Dermis microvascular lymphatic vessel endothelial cell (primary cell): Measurements from ENCODE around the gene KBTBD3. TPM values are rescaled to one million over a fixed set of nuclear protein-coding genes. Genes with fewer than 3 reads are reported as not detected.

Source experiments
- DNase-seq, 2 donors: peaks; one replicate each; pipeline versions ENCODE4 v3.0.0 to v3.0.0-alpha.2; 2010; ENCODE audit warnings: low read depth in 2 of 2
- total RNA-seq: library from RNA; depleted of rRNA; stranded (reverse); fragments of >200 nt; gene quantifications from 2 replicates; pipeline ENCODE4 v1.2.1, GENCODE V29; 2014

The KBTBD3 gene, protein sequence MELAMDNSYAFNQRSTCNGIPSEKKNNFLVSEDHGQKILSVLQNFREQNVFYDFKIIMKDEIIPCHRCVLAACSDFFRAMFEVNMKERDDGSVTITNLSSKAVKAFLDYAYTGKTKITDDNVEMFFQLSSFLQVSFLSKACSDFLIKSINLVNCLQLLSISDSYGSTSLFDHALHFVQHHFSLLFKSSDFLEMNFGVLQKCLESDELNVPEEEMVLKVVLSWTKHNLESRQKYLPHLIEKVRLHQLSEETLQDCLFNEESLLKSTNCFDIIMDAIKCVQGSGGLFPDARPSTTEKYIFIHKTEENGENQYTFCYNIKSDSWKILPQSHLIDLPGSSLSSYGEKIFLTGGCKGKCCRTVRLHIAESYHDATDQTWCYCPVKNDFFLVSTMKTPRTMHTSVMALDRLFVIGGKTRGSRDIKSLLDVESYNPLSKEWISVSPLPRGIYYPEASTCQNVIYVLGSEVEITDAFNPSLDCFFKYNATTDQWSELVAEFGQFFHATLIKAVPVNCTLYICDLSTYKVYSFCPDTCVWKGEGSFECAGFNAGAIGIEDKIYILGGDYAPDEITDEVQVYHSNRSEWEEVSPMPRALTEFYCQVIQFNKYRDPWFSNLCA
- total RNA-seq: 2.9 and 4.0 TPM in 2 replicates

DNA sequence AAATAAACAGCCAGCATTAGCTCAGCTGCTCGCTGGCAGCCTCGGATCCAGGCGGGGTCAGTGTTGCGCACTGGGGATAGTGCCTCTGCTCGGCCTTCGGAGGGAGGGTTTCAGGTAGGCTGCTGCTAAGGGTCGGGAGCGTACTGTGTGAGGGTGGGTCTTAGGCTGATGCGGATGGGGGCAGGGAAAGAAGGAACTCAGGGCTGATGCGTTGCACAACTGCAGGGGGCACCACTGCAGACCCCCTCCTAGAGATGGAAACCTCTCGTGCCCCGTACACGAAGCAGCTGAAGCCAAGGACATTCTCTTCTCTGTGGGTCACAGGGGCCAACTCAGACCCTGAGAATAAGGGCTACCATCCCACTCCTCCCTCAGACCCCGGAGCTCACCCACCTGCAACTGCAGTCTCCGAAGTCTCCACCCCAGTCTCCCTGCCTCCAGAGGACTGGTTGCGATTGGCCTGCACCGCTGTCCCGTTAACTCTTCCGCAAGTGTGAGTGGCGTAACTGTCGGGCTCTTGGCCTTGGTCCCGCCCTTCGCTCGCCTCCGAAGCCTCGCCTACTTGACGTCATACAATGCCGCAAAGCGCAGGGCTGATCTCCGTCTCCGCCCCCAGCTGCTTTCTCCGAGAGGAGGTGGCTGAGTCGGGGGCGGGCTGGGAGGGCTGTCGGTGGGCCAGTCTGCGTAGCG lies at the start of gene KBTBD3:
Gene KBTBD3, minus strand, starts transcription at position 429 of the 690 bp plus-strand sequence. CDS start 18,250 bp downstream, outside the sequence.
- DNase-seq: peak; percentile 99

DNA sequence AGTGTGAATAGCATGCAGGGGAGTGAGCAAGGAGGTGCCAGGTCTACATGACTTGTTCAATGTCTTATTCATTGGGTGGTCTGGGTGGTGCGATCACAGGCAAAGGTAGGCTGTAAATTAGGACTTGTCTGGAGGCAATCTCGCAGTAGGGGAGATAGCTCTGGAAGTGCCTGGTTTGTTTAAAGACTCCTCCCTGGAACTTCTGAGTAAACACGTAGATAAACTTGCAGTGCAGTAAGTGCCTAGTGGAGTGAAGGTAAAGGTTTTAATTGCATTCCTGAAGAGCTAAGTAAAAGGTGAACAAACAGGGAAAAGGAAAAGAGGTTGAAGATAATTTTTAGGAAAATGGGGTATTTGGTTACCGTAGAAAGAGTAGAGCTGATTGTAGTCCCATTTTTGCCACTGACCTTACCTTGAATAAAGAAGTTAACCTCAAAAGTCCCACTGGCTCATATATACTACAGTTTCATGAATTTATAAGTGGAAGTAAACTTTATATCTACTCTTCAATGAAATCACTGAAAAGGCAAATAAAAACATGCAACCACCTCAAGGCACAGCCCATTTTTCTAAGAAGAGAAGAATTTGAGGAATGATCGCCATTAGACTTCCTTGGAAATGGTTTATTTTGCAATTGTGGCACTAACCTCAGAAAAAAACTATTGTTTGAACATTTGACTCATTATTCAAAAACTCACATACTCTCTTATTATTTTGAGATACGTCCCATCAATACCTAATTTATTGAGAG lies 44.6 kb upstream of the KBTBD3 start:
- DNase-seq: no peak

DNA sequence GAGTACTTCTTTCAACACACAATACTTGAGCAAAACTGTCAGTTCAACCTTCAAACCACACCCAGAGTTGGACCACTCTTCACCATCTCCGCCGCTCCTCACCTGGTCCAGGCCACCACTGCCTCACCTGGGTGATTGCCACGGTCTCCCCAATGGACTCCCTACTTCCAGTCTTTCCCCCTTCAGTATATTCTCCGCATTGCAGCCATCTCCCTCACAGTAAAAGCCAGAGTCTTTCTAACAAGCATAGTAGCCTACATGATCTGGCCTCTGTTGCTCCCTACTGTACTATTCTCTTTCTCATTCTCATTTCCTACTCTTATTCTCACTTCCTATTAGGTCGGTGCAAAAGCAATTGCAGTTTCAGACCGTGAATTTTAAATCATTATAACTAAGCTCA lies 28.8 kb upstream of the KBTBD3 start:
- no peak for DNase-seq

DNA sequence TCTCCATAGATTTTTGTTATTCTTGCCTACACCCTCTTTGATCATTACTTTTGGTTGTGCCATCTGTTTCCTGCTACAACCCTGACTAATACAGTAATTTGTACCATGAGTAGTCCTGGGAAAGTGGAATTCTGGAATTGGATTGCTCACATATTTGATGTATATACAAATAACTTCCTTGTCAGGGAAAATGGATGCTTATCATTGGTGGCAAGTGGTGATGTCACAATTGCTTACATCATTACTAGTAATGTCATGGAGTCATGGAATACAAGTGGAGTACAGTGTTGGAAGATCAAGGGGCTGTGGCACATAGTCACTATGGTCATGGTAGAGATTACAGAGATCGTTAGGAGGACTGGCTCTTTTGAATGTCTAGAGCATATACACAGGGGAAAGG lies 24.7 kb upstream of the KBTBD3 start:
- peak in 1 of 2 donors; percentile 33 for DNase-seq

DNA sequence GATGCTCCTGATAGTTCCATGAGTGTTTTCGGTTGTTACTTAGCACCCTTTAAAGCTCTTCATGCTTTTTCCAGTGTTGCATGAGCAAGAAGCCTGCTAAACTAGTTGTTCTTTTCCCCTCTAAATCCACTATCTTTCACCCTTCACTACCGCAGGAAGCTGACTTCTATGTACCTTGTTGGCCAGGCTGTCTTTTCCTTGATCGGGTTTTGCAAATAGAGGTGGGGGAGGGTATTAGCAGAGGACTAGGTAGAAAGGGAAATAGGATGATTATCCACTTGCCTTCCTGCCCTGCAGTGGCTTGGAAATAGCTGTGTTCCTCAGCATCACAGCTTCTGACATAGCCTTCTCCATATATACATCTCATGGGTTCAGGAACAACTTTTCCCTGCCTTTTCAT lies 24.2 kb upstream of the KBTBD3 start:
- DNase-seq: no peak

DNA sequence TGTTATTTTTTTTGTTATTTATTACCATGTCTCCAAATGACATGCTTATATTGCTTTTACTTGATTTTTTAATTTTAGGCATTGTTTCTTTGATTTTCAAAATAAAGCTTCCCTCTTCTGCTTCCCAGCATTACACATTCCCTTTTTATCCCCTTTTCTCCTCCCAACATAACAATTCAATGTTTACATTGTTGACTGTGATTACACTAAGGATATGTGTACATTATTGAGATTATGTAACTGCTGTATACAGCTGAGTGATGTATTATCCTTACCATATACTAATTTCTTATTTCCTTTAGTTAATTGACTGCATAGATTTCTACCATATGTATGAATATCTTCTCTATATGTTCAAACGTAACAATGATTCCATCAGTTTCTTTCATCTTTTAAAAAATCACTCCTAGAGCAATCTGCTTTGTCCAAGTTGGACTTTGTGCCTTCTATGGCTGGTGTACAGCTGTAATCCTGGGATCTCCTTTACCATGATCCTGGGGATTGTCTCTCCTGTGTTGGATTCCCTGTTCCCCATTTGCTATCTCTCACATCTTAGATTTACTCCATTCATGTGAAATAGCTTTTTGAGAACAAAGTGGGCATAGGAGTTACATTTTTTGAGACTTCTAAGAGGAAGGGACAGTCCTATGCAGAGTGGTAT lies 21.9 kb upstream of the KBTBD3 start:
- no peak for DNase-seq

DNA sequence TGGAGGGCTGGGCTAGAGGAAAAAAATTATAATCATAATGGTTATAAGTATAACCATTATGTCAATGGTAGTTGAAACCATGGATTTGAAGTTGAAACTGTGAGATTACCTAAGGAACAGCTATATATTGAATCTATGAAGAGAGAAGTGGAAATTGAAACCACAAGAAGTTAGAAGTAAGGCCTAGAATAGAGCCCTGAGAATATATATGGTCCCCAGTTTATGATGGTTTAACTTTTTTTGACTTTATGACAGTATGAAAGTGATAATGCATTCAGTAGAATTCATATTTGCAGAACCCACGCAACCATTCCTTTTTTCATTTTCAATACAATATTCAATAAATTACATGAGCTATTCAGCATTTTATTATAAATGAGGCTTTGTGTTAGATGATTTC lies 15.3 kb upstream of the KBTBD3 start:
- no peak for DNase-seq

DNA sequence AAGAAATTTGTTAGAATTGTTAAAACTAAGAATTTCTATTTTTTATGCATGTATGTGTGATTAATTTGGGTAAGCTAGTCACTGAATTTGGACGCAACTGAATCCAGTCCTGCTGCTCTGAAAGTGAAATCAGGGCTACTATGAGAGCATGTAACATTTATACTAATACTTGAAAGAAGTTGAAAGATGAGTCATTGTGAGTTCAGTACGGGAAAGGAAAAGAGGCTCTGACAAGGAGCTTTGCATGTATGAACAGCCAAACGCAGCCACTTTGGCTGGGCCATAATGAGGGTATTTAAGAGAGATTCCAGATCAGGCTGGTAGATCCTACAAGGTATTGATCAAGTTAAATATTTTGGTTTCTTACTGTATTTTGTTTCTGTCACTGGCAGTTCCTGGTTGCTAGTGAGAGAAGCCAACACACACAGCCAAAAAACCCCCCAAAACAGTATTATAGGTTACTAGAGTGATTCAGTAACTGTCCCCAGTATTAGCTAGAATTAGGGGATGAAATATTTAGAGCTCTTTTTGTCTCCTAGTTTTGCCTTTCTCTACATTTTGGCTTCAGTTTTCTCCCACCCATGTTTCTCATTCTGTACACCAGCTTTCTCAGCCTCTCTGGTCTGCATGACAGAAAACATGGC lies 14.5 kb upstream of the KBTBD3 start:
- peak in 1 of 2 donors; percentile 57 for DNase-seq

DNA sequence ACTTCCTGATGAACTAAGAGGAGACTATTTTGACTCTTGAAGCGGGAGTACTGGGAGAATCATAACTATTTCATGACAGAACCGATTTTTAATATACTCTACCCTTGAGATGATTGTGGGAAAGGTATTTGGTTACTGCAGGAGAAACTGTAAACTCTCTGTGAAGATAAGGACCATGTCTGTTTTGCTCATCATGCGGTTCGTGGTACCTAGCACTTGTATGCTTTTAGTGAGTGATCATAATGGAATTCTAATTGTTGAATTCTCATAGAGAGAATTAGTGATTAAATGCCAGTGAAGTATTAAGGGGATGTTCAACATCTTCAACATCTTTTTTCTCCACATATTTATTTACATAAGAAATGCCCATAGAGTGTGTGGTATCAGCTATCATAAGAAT lies 11.7 kb upstream of the KBTBD3 start:
- DNase-seq: no peak

DNA sequence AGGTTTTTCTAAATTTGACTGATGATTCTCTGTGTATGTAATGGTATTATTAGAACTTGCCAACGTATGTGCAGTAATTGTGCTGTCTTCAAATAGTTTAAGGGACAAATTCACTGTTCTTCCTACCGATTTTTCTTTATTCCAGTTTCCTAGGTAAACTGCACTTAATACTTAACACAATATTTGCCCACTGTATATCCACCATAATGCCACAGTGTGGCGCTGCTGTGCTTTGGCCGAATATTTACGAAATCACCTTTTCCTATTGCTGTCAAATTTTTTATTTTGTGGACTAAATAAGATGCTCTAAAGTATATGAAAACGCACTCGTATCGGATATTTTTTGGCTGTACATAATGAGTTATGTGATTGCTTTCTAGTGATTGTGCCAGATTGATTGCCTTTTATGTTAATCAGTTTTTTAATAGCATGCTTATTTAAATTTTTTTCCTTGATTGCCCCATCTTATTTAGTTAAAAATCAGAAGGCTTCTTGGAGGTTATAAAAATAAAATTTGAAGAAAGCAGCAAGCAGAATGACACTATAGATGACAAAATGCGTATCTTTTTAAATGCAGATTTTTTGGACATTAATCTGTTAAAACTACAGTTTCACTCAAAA lies 10.8 kb upstream of the KBTBD3 start:
- peak; percentile 43 to 71 for DNase-seq

DNA sequence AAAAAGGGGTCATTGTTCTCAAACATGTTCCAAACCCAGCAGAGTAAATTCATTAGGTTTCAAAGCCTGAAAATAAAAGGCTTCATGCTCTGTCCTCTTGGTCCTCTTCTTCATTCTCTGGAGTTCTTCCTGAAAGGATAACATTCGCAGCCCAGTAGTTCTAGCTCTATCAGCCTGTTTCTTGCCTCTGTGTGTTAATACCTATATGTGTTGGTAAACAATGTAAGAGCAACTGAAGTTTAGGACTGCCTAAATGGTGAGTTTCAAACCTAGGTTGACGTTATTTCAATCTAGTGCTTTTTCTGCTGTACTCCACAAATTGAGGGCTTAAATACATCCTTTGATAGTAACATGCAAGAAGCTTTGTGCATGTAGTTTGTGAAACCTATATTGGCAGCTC lies 9.7 kb upstream of the KBTBD3 start:
- no peak for DNase-seq

DNA sequence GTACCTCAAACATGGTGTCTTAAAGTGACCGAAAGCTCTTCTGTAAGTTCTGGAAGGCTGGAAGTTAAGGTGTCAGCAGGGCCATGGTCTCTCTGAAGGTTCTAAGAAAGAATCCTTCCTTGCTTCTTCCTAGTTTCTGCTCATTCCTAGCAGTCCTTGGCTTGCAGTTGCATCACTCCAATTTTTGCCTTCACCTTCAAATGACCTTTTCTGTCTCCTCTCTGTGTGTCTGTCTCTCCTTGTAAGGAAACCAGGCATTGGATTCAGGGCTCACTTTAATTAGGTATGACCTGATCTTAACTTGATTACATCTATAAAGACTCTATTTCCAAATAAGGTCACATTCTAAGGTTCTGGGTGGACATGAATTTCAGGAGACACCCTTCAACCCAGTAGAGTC lies 9.0 kb upstream of the KBTBD3 start:
- DNase-seq: no peak

DNA sequence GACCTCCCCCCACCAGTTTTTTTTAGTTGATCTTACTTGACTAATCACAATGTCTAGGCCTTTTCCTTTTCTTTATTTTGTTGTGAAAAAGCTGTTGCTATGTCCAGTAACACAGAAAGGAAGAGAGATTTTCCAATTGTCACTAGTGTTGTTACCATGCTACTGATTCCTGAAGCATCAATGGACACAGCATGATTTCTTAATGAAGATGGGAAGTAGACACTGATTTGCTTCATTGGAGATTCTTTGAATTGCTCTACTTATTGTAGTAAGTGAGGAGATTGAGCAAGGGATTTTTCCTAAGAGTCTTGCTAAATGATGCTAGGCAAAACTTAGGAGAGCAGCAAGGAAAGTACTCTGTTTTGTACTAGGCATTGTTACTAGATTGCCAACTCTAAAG lies 4.9 kb upstream of the KBTBD3 start:
- no peak for DNase-seq

DNA sequence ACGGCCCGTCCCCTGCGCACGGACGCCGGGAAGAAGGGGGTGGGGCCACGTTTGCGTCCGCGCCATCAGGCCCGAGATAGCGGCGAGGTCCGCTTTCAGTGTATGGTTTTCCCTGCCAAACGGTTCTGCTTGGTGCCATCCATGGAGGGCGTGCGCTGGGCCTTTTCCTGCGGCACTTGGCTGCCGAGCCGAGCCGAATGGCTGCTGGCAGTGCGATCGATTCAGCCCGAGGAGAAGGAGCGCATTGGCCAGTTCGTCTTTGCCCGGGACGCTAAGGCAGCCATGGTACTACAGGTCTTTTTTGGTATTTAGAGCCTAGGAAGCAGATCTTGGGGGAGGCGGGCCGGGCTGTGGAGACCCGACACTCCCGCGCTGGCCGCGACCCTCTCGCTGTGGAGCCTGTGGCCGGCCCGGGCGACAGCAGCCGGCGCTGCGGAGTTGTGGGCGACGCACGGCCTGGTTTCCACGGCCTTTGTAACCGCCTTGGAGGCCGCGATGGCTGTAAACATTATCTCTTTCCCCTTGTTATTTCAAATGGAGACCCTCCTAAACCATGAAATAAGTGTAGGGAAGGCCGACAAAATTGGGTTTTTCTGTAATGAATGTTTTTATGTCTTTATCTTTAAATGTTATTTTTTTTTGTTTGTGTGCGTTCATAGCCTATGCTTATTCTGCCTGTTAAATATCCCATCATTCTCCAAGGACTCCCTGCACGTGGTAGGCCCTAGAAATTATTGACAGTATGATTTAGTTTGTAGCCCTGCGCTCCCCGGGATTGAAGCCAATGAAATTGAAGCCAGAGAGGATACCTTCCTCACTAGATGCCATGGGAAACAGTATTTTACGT lies 685 bp upstream of the KBTBD3 start, which contains the start of gene AASDHPPT:
Gene AASDHPPT, plus strand, starts transcription at position 54 of the 847 bp plus-strand sequence. Its CDS starts 49 bp downstream, at position 103.
- DNase-seq: peak; percentile 20 to 51

DNA sequence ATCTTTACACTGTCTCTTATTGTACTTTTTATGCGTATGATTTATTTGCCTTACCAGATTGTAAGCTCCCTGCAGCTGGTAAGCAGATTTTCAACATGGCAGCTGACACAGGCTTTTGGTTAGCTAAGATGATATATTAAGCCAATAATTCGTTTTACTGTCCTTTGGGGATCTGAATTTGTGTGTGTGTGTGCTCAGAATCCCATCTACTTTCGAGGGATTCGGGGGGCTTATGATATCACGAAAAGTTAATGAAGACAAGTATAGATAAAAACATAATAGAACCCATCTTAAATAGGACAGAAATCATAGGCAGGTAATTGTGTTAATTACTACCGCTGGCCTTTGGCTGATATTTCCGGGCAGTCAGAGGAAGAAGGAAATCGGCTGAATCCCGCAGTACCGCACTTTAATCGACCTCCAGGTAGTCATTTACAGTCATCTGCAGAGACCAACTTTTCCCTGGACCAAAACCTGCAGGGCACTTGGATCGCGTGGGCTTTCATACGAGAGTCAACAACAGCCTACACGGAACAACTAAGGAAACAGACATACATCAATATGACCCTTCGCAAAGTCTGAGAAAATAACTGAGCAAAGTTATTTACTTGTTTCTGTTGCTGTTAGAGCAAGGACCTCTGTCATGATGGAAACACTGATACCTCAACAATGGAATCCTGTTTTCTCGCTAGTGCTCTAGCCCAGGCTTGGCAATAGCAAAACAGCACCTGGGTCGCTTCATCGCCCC lies 802 bp downstream of the KBTBD3 start:
- DNase-seq: no peak

DNA sequence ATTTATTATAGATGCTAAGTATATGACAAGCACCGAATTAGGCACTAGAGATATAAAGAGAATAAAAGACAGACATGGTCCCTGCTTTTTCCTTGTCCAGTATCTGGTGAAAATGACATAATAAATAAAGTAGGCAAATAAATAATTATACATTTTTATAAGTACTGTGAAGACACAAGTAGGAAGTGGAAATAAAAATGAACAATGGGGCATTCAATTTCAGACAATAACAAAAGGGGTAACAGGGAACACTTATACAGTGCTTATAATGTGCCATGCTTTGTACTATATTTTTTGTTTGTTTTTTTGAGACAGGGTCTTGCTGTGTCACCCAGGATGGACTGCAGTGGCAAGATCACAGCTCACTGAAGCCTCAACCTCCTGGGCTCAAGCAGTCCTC lies 4.3 kb downstream of the KBTBD3 start:
- DNase-seq: no peak

DNA sequence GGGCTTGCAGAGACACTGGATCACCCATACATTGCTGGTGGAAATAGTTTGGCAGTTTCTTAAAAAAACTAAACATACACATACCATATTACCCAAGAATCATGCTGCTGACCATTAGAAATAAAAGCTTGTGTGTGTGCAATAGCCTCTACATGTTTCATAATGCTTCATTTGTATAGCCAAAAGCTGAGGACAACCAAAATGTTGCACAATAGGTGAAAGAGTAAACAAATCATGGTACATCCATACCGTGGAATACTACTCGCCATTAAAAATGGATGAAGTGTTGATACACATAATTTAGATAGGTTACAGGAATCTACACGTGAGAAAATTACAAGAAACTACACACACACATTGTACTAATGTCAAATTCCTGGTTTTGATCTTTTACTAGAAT lies 6.5 kb downstream of the KBTBD3 start:
- DNase-seq: no peak

DNA sequence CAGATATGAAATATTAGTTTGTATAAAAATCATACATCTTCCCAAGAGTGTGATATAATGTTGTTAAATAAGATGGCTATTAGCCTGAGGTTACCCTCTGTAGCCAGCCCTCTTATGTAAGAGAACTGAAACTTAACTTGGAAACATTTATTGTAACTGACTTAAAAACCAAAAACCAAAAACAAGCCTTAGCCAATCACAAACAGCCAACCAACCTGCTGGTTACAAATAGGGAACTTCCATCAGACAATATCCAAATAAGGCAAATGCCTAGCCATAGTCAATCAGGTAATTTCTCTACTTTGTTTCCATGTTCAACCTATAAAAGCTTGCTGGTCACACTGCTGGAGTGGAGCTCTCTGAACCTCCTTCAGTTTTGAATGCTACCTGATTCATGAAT lies 14.1 kb downstream of the KBTBD3 start:
- no peak for DNase-seq
